Mesenchymal stem cell (in vitro differentiated cells and primary cell): ENCODE results near the gene DLK2.
"Not testable (repeated sequence)": the region's sequence is repeated elsewhere in the genome, so short reads cannot be mapped to it uniquely, and the experiment has no call there.

Experiments
- DNase-seq: peaks from one replicate; pipeline ENCODE4 v3.0.0-alpha.2; 2013
- H2AFZ ChIP-seq: one replicate; pipeline ENCODE4 v1.6.1; 2013; ENCODE audit warnings: low read depth, mild to moderate bottlenecking, control low read depth, inconsistent platforms, low read length, moderate library complexity
- H2AK5ac ChIP-seq: 2 replicates; pipeline ENCODE4 v1.6.1; 2013; ENCODE audit warnings: low read length, moderate library complexity, mild to moderate bottlenecking, inconsistent platforms; ENCODE audit not compliant: severe bottlenecking
- H2BK120ac ChIP-seq: one replicate; pipeline ENCODE4 v1.6.1; 2013; ENCODE audit warnings: low read depth, mild to moderate bottlenecking, inconsistent platforms, low read length, moderate library complexity
- H2BK12ac ChIP-seq, 2 experiments: one replicate each; pipeline ENCODE4 v1.6.1; 2013; ENCODE audit warnings: inconsistent platforms in 2 of 2, low read length in 2 of 2, mild to moderate bottlenecking in 2 of 2, moderate library complexity in 2 of 2, control low read depth in 1 of 2
- H2BK15ac ChIP-seq: one replicate; pipeline ENCODE4 v1.6.1; 2013; ENCODE audit warnings: mild to moderate bottlenecking, low read depth, inconsistent platforms; ENCODE audit not compliant: poor library complexity, severe bottlenecking
- H2BK5ac ChIP-seq: 2 replicates; pipeline ENCODE4 v1.6.1; 2013; ENCODE audit warnings: low read depth, mild to moderate bottlenecking, low read length, control low read depth, inconsistent platforms; ENCODE audit not compliant: poor library complexity, severe bottlenecking
- H3K14ac ChIP-seq, 2 experiments: one replicate each; pipeline ENCODE4 v1.6.1; 2013; ENCODE audit warnings: inconsistent platforms in 2 of 2, low read length in 2 of 2, control low read depth in 1 of 2, mild to moderate bottlenecking in 1 of 2, moderate library complexity in 1 of 2
- H3K18ac ChIP-seq, 2 experiments: one replicate each; pipeline ENCODE4 v1.6.1; 2013; ENCODE audit warnings: inconsistent platforms in 2 of 2, low read length in 2 of 2, control low read depth in 1 of 2, low read depth in 1 of 2, mild to moderate bottlenecking in 1 of 2
- H3K23ac ChIP-seq, 2 experiments: one replicate each; pipeline ENCODE4 v1.6.1; 2013; ENCODE audit warnings: inconsistent platforms in 2 of 2, low read length in 2 of 2, mild to moderate bottlenecking in 2 of 2, moderate library complexity in 2 of 2, control low read depth in 1 of 2
- H3K27ac ChIP-seq: 2 replicates; pipeline ENCODE4 v1.5.1; 2013; ENCODE audit warnings: mild to moderate bottlenecking, moderate library complexity, low read length, control low read depth, inconsistent platforms; ENCODE audit not compliant: poor library complexity, severe bottlenecking
- H3K27me3 ChIP-seq, 2 experiments: 2 replicates each; pipeline versions ENCODE4 v1.6.1 to v1.7.0; 2013; ENCODE audit warnings: low read length in 2 of 2, mild to moderate bottlenecking in 2 of 2, moderate library complexity in 2 of 2, control low read depth in 1 of 2, inconsistent platforms in 1 of 2; ENCODE audit not compliant: control insufficient read depth in 1 of 2, insufficient read depth in 1 of 2
- H3K36me3 ChIP-seq, 2 experiments: 2 replicates each; pipeline versions ENCODE4 v1.6.1 to v1.7.0; 2013; ENCODE audit warnings: low read length in 2 of 2, control low read depth in 1 of 2, inconsistent platforms in 1 of 2, low read depth in 1 of 2, mild to moderate bottlenecking in 1 of 2; ENCODE audit not compliant: insufficient read depth in 2 of 2, control insufficient read depth in 1 of 2
- H3K4ac ChIP-seq, 2 experiments: one replicate each; pipeline ENCODE4 v1.6.1; 2013; ENCODE audit warnings: inconsistent platforms in 2 of 2, low read length in 2 of 2, mild to moderate bottlenecking in 2 of 2, moderate library complexity in 2 of 2, control low read depth in 1 of 2, low read depth in 1 of 2
- H3K4me1 ChIP-seq: 2 replicates; pipeline ENCODE4 v1.6.1; 2013; ENCODE audit warnings: low read depth, low read length, control low read depth; ENCODE audit not compliant: control insufficient read depth, insufficient read depth
- H3K4me2 ChIP-seq: 2 replicates; pipeline ENCODE4 v1.6.1; 2013; ENCODE audit warnings: low read length, mild to moderate bottlenecking, inconsistent platforms; ENCODE audit not compliant: poor library complexity, severe bottlenecking
- H3K4me3 ChIP-seq, 2 experiments: 2 replicates each; pipeline versions ENCODE4 v1.5.1 to v1.7.0; 2013; ENCODE audit warnings: low read length in 2 of 2, mild to moderate bottlenecking in 2 of 2, control low read depth in 1 of 2, low read depth in 1 of 2; ENCODE audit not compliant: insufficient read depth in 1 of 2
- H3K79me1 ChIP-seq: replicated peaks from 2 replicates; pipeline ENCODE4 v1.6.1; 2013; ENCODE audit warnings: mild to moderate bottlenecking, control low read depth, low read length, inconsistent platforms; ENCODE audit not compliant: poor library complexity, severe bottlenecking
- H3K9ac ChIP-seq: 2 replicates; pipeline ENCODE4 v1.7.0; 2013; ENCODE audit warnings: mild to moderate bottlenecking, low read length, moderate library complexity
- H3K9me3 ChIP-seq: 2 replicates; pipeline ENCODE4 v1.7.0; 2013; ENCODE audit warnings: mild to moderate bottlenecking, low read length; ENCODE audit not compliant: control insufficient read depth
- H4K8ac ChIP-seq: one replicate; pipeline ENCODE4 v1.6.1; 2013; ENCODE audit warnings: inconsistent platforms, mild to moderate bottlenecking, low read length, moderate library complexity
- H4K91ac ChIP-seq: one replicate; pipeline ENCODE4 v1.6.1; 2013; ENCODE audit warnings: mild to moderate bottlenecking, low read length, inconsistent platforms
- WGBS: methylation state at CpG from one replicate; pipeline ENCODE4 v1.1.7; 2013; ENCODE audit warnings: mixed read lengths; 5-methylcytosine and 5-hydroxymethylcytosine counted together

The DLK2 gene

DNA sequence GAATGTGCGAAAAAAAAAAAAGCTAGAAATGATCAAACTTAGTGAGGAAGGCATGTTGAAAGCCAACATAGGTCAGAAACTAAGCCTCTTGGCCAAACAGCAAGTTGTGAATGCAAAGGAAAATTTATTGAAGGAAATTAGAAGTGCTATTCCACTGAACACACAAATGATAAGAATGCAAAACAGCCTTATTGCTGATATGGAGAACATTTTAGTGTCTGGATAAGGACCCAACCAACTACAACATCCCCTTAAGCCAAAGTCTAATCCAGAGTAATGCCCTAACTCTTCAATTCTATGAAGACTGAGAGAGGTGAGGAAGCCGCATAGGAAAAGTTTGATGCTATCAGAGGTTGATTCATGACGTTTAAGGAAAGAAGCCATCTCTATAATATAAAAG, 33.5 kb downstream of the DLK2 start:
- no peaks in the 10 kb centered on the region for H3K4me1 ChIP-seq
- no peak overlapping the region for H3K14ac ChIP-seq
- H3K36me3 ChIP-seq = no peaks in the 10 kb centered on the region
- no peak overlapping the region for H4K91ac ChIP-seq
- no peak overlapping the region for H2BK15ac ChIP-seq
- H3K9me3 ChIP-seq = no peaks in the 10 kb centered on the region
- no peak overlapping the region for H3K27ac ChIP-seq
- no peak overlapping the region for H3K18ac ChIP-seq
- DNase-seq = no peak
- H3K79me1 ChIP-seq = no peaks in the 10 kb centered on the region
- WGBS = 79% methylated on average over 3 of the region's 3 CpGs
- H2BK120ac ChIP-seq = no peak overlapping the region
- no peak overlapping the region for H4K8ac ChIP-seq
- no peak overlapping the region for H3K4ac ChIP-seq
- no peak overlapping the region for H2AFZ ChIP-seq
- H3K23ac ChIP-seq = no peak overlapping the region
- no peak overlapping the region for H2BK5ac ChIP-seq
- H2BK12ac ChIP-seq = no peak overlapping the region
- H3K4me3 ChIP-seq = no peak overlapping the region
- no peak overlapping the region for H3K9ac ChIP-seq
- H2AK5ac ChIP-seq = no peak overlapping the region
- peaks cover 16 to 20% of the 10 kb centered on the region in 2 experiments for H3K27me3 ChIP-seq
- H3K4me2 ChIP-seq = no peak overlapping the region

- H3K27me3 ChIP-seq = peaks cover 16 to 20% of the 10 kb centered on the region in 2 experiments
- DNase-seq = no peak
- H3K9me3 ChIP-seq = no peaks in the 10 kb centered on the region
- no peak overlapping the region for H2BK15ac ChIP-seq
- H4K8ac ChIP-seq = no peak overlapping the region
- H2BK5ac ChIP-seq = no peak overlapping the region
- H3K14ac ChIP-seq = no peak overlapping the region
- no peaks in the 10 kb centered on the region for H3K36me3 ChIP-seq
- H3K9ac ChIP-seq = no peak overlapping the region
- H2BK120ac ChIP-seq = no peak overlapping the region
- H3K79me1 ChIP-seq = no peaks in the 10 kb centered on the region
- H3K4me2 ChIP-seq = no peak overlapping the region
- H3K23ac ChIP-seq = no peak overlapping the region
- no peak overlapping the region for H3K27ac ChIP-seq
- H2AFZ ChIP-seq = no peak overlapping the region
- no peak overlapping the region for H2BK12ac ChIP-seq
- H3K18ac ChIP-seq = no peak overlapping the region
- no peak overlapping the region for H3K4me3 ChIP-seq
- H4K91ac ChIP-seq = no peak overlapping the region
- WGBS = 72% methylated on average over 5 of the region's 5 CpGs
- H2AK5ac ChIP-seq = no peak overlapping the region
- H3K4me1 ChIP-seq = no peaks in the 10 kb centered on the region
- no peak overlapping the region for H3K4ac ChIP-seq
Observed at GRCh38 chr6:43420012-43420709, 35.2 kb downstream of the DLK2 start.

GRCh38 chr6:43416935-43417334, 38.4 kb downstream of the DLK2 start:
- Histone ChIP-seq H3K27ac (no peak overlapping the region), H3K18ac (no peak overlapping the region), H2BK15ac (no peak overlapping the region), H3K4me1 (no peaks in the 10 kb centered on the region), H3K9ac (no peak overlapping the region), H3K4ac (no peak overlapping the region), H2AFZ (no peak overlapping the region), H2AK5ac (no peak overlapping the region), H3K79me1 (no peaks in the 10 kb centered on the region), H3K14ac (no peak overlapping the region), H4K8ac (no peak overlapping the region), H2BK120ac (no peak overlapping the region), H3K4me3 (no peak overlapping the region), H3K23ac (no peak overlapping the region), H4K91ac (no peak overlapping the region), H3K27me3 (peaks cover 26 to 35% of the 10 kb centered on the region in 2 experiments), H2BK12ac (no peak overlapping the region), H3K36me3 (no peaks in the 10 kb centered on the region), H3K9me3 (peaks cover 6% of the 10 kb centered on the region), H3K4me2 (no peak overlapping the region), H2BK5ac (no peak overlapping the region)
- no peak for DNase-seq
- 93% methylated on average over 3 of the region's 4 CpGs for WGBS

GRCh38 chr6:43415275-43415674, 40.1 kb downstream of the DLK2 start:
- peaks cover 26 to 33% of the 10 kb centered on the region in 2 experiments for H3K27me3 ChIP-seq
- not testable (repeated sequence) for H2BK120ac ChIP-seq, H3K23ac ChIP-seq, H3K36me3 ChIP-seq, H3K4me2 ChIP-seq, DNase-seq, H2AK5ac ChIP-seq, H4K91ac ChIP-seq, H2BK5ac ChIP-seq, H3K9ac ChIP-seq, H2BK12ac ChIP-seq, H3K18ac ChIP-seq, H2AFZ ChIP-seq, H3K14ac ChIP-seq, H3K79me1 ChIP-seq, H3K9me3 ChIP-seq, H2BK15ac ChIP-seq, H3K27ac ChIP-seq, H3K4ac ChIP-seq, H4K8ac ChIP-seq, H3K4me3 ChIP-seq, H3K4me1 ChIP-seq
- 64% methylated on average over 2 of the region's 8 CpGs for WGBS
